Measurements from ENCODE around the gene INSYN2B. TPM values are rescaled to one million over a fixed set of nuclear protein-coding genes. Genes with fewer than 3 reads are reported as not detected.

Gene INSYN2B
- total RNA-seq, 2 donors from 2014 or later = 0.75 TPM; not detected in 1

DNA sequence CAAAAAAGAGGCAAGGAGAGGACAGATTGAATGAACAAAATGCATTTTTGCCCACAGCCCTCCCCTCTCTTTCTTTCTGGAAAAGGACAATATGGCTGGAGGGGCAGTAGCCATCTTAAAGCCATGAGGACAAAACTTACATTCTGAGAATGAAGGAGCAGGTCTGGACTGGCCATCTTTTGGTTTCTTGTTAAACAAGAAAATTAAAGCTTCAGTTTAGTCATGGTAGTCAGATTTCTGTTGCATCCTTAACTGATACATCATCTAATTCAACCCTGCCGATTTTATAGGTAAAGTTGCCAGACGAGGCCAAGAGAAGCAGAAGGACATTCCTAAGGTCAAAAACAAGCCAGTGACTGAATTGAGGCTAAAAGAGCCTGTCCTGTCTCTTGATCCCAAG, 31.5 kb upstream of the INSYN2B start:
- DNase-seq (ENCODE audit: low spot score) = no peak
- no peaks in the 10 kb centered on the region for H3K9me3 ChIP-seq
- H3K27me3 ChIP-seq = no peaks in the 10 kb centered on the region
- H3K36me3 ChIP-seq = no peaks in the 10 kb centered on the region
- H3K4me1 ChIP-seq = no peaks in the 10 kb centered on the region
- TF ChIP-seq, protein P1, sequence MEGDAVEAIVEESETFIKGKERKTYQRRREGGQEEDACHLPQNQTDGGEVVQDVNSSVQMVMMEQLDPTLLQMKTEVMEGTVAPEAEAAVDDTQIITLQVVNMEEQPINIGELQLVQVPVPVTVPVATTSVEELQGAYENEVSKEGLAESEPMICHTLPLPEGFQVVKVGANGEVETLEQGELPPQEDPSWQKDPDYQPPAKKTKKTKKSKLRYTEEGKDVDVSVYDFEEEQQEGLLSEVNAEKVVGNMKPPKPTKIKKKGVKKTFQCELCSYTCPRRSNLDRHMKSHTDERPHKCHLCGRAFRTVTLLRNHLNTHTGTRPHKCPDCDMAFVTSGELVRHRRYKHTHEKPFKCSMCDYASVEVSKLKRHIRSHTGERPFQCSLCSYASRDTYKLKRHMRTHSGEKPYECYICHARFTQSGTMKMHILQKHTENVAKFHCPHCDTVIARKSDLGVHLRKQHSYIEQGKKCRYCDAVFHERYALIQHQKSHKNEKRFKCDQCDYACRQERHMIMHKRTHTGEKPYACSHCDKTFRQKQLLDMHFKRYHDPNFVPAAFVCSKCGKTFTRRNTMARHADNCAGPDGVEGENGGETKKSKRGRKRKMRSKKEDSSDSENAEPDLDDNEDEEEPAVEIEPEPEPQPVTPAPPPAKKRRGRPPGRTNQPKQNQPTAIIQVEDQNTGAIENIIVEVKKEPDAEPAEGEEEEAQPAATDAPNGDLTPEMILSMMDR (IDR thresholded peaks at IDR 0.05) = no peak
- H3K27ac ChIP-seq = no peak overlapping the region
- H3K4me3 ChIP-seq = no peak overlapping the region

DNA sequence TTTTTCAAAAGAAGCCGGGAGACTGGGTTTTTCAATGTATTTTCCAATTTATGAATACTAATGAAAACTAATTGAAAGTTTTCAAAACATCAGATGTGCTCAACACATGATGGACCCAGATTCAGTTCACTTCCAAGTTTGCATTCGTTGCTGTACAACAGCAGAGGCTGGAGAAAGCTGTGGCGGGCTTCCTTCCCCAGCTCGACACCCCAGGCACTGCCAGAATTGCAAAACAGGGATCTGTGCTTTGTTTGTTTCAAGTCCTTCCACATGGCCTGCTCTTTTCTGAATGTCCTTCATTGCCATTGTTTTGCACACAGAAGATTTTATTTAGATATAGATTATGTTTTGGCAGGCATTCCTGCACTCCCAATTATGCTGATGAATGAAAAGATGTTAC, 30.3 kb upstream of the INSYN2B start:
- no peak overlapping the region for H3K4me3 ChIP-seq
- no peaks in the 10 kb centered on the region for H3K4me1 ChIP-seq
- H3K36me3 ChIP-seq = no peaks in the 10 kb centered on the region
- TF ChIP-seq, protein P1 (IDR thresholded peaks at IDR 0.05) = no peak
- no peaks in the 10 kb centered on the region for H3K27me3 ChIP-seq
- DNase-seq (ENCODE audit: low spot score) = no peak
- no peak overlapping the region for H3K27ac ChIP-seq
- H3K9me3 ChIP-seq = no peaks in the 10 kb centered on the region

DNA sequence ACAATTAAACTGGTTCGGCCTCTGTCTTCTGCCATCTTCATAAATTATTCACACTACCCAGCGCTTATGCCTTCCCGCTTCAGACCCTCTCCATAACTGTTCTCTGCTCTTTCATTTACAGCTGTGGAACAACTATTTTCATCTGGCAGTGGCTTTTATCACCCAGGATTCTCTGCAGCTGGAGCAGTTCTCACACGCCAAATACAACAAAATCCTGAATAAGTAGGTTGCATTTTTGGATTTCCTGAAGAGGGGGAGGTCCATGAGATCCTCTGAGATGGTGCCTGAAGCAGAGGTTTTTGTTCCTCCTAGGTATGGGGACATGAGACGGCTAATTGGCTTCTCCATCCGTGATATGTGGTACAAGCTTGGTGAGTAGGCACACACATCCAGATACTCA, 28.1 kb upstream of the INSYN2B start:
- Histone ChIP-seq H3K4me3 (no peak overlapping the region), H3K4me1 (no peaks in the 10 kb centered on the region), H3K36me3 (no peaks in the 10 kb centered on the region), H3K27me3 (no peaks in the 10 kb centered on the region), H3K9me3 (no peaks in the 10 kb centered on the region), H3K27ac (no peak overlapping the region)
- no peak for DNase-seq (ENCODE audit: low spot score)
- TF ChIP-seq, protein P1 (IDR thresholded peaks at IDR 0.05) = no peak

DNA sequence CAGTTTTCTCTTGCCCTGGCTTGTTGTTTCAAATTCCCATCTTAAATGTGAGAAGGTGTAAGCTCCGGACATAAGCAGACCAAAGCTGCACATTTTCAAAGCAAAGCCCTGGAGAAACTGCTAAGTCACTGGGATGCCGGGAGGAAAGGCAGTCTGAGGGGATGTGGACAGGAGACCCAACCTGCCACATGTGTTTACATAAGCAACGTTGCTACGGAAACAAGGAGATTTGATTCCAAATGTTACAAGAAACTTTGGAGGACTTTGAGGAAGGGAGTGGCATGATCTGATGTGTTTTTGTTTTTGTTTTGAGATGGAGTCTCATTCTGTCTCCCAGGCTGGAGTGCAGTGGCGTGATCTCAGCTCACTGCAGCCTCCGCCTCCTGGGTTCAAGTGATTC, 25.7 kb upstream of the INSYN2B start:
- Histone ChIP-seq H3K4me1 (no peaks in the 10 kb centered on the region), H3K36me3 (no peaks in the 10 kb centered on the region), H3K9me3 (no peaks in the 10 kb centered on the region), H3K27me3 (no peaks in the 10 kb centered on the region), H3K4me3 (no peak overlapping the region), H3K27ac (no peak overlapping the region)
- no peak for DNase-seq (ENCODE audit: low spot score)
- TF ChIP-seq, protein P1 (IDR thresholded peaks at IDR 0.05) = no peak

DNA sequence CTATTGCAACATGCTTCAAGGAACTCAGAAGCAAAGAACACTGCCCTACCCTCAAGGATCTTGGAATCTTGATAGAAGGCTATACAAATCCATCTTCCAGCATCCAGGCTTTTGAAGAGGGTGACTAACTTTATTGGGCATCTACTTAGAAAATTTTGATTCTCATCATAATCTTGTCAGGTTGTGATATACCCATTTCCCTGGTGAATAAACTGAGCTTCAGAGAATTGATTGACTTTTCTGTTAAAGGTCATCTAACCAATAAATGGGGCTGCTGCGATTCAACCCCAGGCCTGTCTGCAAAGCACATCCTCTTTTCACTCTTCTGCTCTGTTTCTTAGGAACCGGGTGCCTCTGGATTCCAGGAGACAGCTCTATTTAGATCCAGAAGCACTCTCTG, 19.9 kb upstream of the INSYN2B start:
- H3K4me1 ChIP-seq = no peaks in the 10 kb centered on the region
- TF ChIP-seq, protein P1 (IDR thresholded peaks at IDR 0.05) = no peak
- peaks cover 0 to 3% of the 10 kb centered on the region in 2 donors for H3K27me3 ChIP-seq
- no peak overlapping the region for H3K27ac ChIP-seq
- no peaks in the 10 kb centered on the region for H3K9me3 ChIP-seq
- no peaks in the 10 kb centered on the region for H3K36me3 ChIP-seq
- no peak overlapping the region for H3K4me3 ChIP-seq
- no peak for DNase-seq (ENCODE audit: low spot score)

DNA sequence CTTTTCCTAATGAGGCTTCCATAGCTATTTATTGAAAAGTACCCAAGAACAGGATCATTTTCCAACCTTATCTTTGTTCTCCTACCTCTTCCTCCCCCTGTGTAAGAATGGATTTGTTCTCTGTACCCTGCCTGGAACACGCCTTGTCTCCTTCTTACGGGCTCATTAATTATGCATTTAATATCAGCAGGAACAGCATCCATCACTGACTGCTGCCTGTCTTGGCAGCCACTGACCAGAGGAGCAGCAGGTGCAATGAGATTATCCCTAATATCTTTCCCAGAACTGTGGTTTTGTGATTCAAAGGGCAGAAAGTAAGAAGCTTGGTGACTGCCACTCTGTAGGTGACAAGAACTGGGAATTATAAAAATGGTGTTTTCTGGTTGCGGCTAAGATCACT, 19.3 kb upstream of the INSYN2B start:
- TF ChIP-seq, protein P1 (IDR thresholded peaks at IDR 0.05) = no peak
- H3K4me1 ChIP-seq = no peaks in the 10 kb centered on the region
- H3K36me3 ChIP-seq = no peaks in the 10 kb centered on the region
- peaks cover 0 to 3% of the 10 kb centered on the region in 2 donors for H3K27me3 ChIP-seq
- no peak overlapping the region for H3K27ac ChIP-seq
- H3K4me3 ChIP-seq = no peak overlapping the region
- no peak for DNase-seq (ENCODE audit: low spot score)
- H3K9me3 ChIP-seq = no peaks in the 10 kb centered on the region

All from right atrium auricular region (tissue), 2 donors.